ENCODE results near the gene NFAT5. TPM values are rescaled to one million over a fixed set of nuclear protein-coding genes. Genes with fewer than 3 reads are reported as not detected.
"Not testable (repeated sequence)": the region's sequence is repeated elsewhere in the genome, so short reads cannot be mapped to it uniquely, and the experiment has no call there.

Gene NFAT5
- total and polyA plus RNA-seq, 4 donors: 5.2 to 111 (median 22.5) TPM

- Histone ChIP-seq H3K9ac (ENCODE audit: insufficient read depth in 1 of 2, low read length in 2 of 2) (no peak overlapping the region), H3K36me3 (ENCODE audit: control insufficient read depth in 4 of 4, insufficient read depth in 4 of 4, low read length in 4 of 4) (no peaks in the 10 kb centered on the region), H3K4me1 (ENCODE audit: control insufficient read depth in 5 of 5, insufficient read depth in 5 of 5, low read length in 5 of 5) (no peaks in the 10 kb centered on the region), H3K4me3 (no peak overlapping the region), H3K9me3 (ENCODE audit: control insufficient read depth in 4 of 4, insufficient read depth in 3 of 4, low read length in 3 of 4) (no peaks in the 10 kb centered on the region), H3K27ac (ENCODE audit: low read depth in 1 of 2, low read length in 1 of 2) (no peak overlapping the region), H3K27me3 (ENCODE audit: control insufficient read depth in 3 of 3, insufficient read depth in 3 of 3, low read length in 2 of 3) (no peaks in the 10 kb centered on the region)
- WGBS, 2 donors: 87 to 91% methylated on average over 3 of the region's 3 CpGs
- TF ChIP-seq CTCF (IDR thresholded peaks at IDR 0.05; ENCODE audit: control extremely low read depth, extremely low read depth): no peak
- DNase-seq (no peak), ATAC-seq (ENCODE audit: insufficient read depth, low FRiP score) (no peak)
Measured at GRCh38 chr16:69544088-69544487, 21.7 kb upstream of the NFAT5 start.

GRCh38 chr16:69546663-69547062 is 19.1 kb upstream of the NFAT5 start:
- 90 to 94% methylated on average over 6 of the region's 6 CpGs for whole genome bisulfite sequencing, 2 donors
- not testable (repeated sequence) for DNase-seq; ATAC-seq (ENCODE audit: insufficient read depth, low FRiP score); H3K4me3 ChIP-seq; H3K27me3 ChIP-seq (ENCODE audit: control insufficient read depth in 3 of 3, insufficient read depth in 3 of 3, low read length in 2 of 3); H3K4me1 ChIP-seq (ENCODE audit: control insufficient read depth in 5 of 5, insufficient read depth in 5 of 5, low read length in 5 of 5); H3K27ac ChIP-seq (ENCODE audit: low read depth in 1 of 2, low read length in 1 of 2); H3K9me3 ChIP-seq (ENCODE audit: control insufficient read depth in 4 of 4, insufficient read depth in 3 of 4, low read length in 3 of 4); H3K36me3 ChIP-seq (ENCODE audit: control insufficient read depth in 4 of 4, insufficient read depth in 4 of 4, low read length in 4 of 4); H3K9ac ChIP-seq (ENCODE audit: insufficient read depth in 1 of 2, low read length in 2 of 2)

GRCh38 chr16:69553332-69553731 is 12.4 kb upstream of the NFAT5 start:
- WGBS, 2 donors: 78% methylated on average over 4 of the region's 4 CpGs
- H3K27me3 ChIP-seq (ENCODE audit: control insufficient read depth in 3 of 3, insufficient read depth in 3 of 3, low read length in 2 of 3): no peaks in the 10 kb centered on the region
- no peak overlapping the region for H3K27ac ChIP-seq (ENCODE audit: low read depth in 1 of 2, low read length in 1 of 2)
- H3K36me3 ChIP-seq (ENCODE audit: control insufficient read depth in 4 of 4, insufficient read depth in 4 of 4, low read length in 4 of 4): no peaks in the 10 kb centered on the region
- no peak overlapping the region for H3K4me3 ChIP-seq
- H3K9me3 ChIP-seq (ENCODE audit: control insufficient read depth in 4 of 4, insufficient read depth in 3 of 4, low read length in 3 of 4): no peaks in the 10 kb centered on the region
- H3K4me1 ChIP-seq (ENCODE audit: control insufficient read depth in 5 of 5, insufficient read depth in 5 of 5, low read length in 5 of 5): no peaks in the 10 kb centered on the region
- DNase-seq (no peak), ATAC-seq (ENCODE audit: insufficient read depth, low FRiP score) (no peak)
- H3K9ac ChIP-seq (ENCODE audit: insufficient read depth in 1 of 2, low read length in 2 of 2): no peak overlapping the region
- TF ChIP-seq CTCF (IDR thresholded peaks at IDR 0.05; ENCODE audit: control extremely low read depth, extremely low read depth): no peak

- Histone ChIP-seq H3K9ac (ENCODE audit: insufficient read depth in 1 of 2, low read length in 2 of 2) (no peak overlapping the region), H3K4me3 (no peak overlapping the region), H3K27me3 (ENCODE audit: control insufficient read depth in 3 of 3, insufficient read depth in 3 of 3, low read length in 2 of 3) (no peaks in the 10 kb centered on the region), H3K27ac (ENCODE audit: low read depth in 1 of 2, low read length in 1 of 2) (no peak overlapping the region), H3K4me1 (ENCODE audit: control insufficient read depth in 5 of 5, insufficient read depth in 5 of 5, low read length in 5 of 5) (no peaks in the 10 kb centered on the region), H3K9me3 (ENCODE audit: control insufficient read depth in 4 of 4, insufficient read depth in 3 of 4, low read length in 3 of 4) (no peaks in the 10 kb centered on the region), H3K36me3 (ENCODE audit: control insufficient read depth in 4 of 4, insufficient read depth in 4 of 4, low read length in 4 of 4) (no peaks in the 10 kb centered on the region)
- WGBS, 2 donors: 95 to 96% methylated on average over 2 of the region's 2 CpGs
- no peak for ATAC-seq (ENCODE audit: insufficient read depth, low FRiP score)
- no peak for DNase-seq
- TF ChIP-seq CTCF (IDR thresholded peaks at IDR 0.05; ENCODE audit: control extremely low read depth, extremely low read depth): no peak
Measured at GRCh38 chr16:69554495-69554894, 11.3 kb upstream of the NFAT5 start.

All from lung (tissue), 12 donors.